ENCODE results near the gene CENPN.

Gene CENPN

GRCh38 chr16:81061871-81062608 is 55.0 kb downstream of the CENPN start:
- Histone ChIP-seq H3K27me3 (replicated peaks) (no peaks in the 10 kb centered on the region), H3K4me3 (ENCODE audit: low read depth, low read length) (no peak overlapping the region), H3K36me3 (replicated peaks) (no peaks in the 10 kb centered on the region), H3K27ac (no peak overlapping the region)
- TF ChIP-seq CTCF (IDR thresholded peaks at IDR 0.05; ENCODE audit: low read depth, low read length, missing control alignments) = no peak
- DNase-seq = no peak
- in situ Hi-C loops (cut with HindIII; ENCODE audit: low pct_ligation_motif_present, low sequenced_read_pairs) = no loop called here

DNA sequence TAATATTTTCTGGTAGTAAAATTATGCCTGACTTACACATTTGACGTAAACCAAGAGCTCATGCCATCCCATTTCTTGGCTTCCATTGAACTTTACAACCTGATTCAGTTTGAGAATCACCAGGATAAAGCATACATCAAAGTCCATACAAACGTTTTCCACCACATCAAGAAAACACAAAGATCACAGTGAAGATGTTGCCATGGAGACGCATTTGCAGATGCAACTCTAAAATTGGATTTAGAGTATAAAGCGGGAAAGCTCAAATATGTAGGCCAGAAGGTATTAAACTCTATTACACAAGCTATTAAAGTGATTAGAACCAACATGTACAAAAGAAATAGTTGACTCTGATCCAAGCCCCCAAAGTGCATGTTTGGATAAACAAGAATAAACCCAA is 59.7 kb downstream of the CENPN start:
- in situ Hi-C loops (cut with HindIII; ENCODE audit: low pct_ligation_motif_present, low sequenced_read_pairs) = no loop called here
- Histone ChIP-seq H3K27me3 (replicated peaks) (no peaks in the 10 kb centered on the region), H3K4me3 (ENCODE audit: low read depth, low read length) (no peak overlapping the region), H3K27ac (no peak overlapping the region), H3K36me3 (replicated peaks) (no peaks in the 10 kb centered on the region)
- no peak for DNase-seq
- TF ChIP-seq CTCF (IDR thresholded peaks at IDR 0.05; ENCODE audit: low read depth, low read length, missing control alignments) = no peak

DNA sequence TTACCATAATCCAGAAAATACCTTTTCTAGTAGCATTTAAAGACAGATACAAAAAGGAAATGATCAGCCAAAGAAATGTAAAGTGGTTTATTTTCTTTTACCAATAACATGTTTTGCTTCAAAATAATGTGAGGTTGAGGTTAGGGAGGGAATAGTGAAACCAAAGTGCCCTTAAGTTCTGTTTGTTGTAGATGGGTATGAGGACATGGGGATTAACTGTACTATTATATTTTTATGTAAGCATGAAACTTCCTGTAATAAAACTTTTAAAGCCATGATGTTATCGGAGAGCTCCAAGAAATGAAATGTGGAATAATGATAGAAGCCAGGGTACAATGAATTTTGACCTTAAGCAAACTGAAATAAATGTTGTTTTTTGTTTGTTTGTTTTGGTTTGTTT is 60.2 kb downstream of the CENPN start:
- H3K27ac ChIP-seq = no peak overlapping the region
- in situ Hi-C loops (cut with HindIII; ENCODE audit: low pct_ligation_motif_present, low sequenced_read_pairs) = no loop called here
- TF ChIP-seq CTCF (IDR thresholded peaks at IDR 0.05; ENCODE audit: low read depth, low read length, missing control alignments) = no peak
- no peaks in the 10 kb centered on the region for H3K27me3 ChIP-seq (replicated peaks)
- no peak for DNase-seq
- H3K4me3 ChIP-seq (ENCODE audit: low read depth, low read length) = no peak overlapping the region
- no peaks in the 10 kb centered on the region for H3K36me3 ChIP-seq (replicated peaks)

DNA sequence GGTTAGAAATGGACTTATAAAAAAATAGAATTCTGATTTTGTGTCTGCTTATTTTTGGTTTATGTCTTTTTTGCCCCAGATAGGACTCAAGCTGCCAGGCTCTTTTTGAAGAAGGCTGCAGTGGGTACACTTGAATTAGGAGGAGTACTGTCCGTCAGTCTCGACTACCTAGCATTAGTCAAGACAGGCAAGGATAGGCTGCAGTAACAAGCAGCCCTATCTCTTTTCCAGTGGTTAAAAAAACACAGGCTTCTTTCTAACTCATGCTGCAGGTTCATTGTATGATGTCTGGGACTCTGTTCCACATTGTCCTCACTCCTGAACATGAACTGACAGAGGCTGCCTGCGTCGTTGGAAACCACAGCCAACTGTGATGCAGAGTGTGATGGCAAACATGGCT is 62.0 kb downstream of the CENPN start:
- Histone ChIP-seq H3K27ac (no peak overlapping the region), H3K27me3 (replicated peaks) (no peaks in the 10 kb centered on the region), H3K36me3 (replicated peaks) (no peaks in the 10 kb centered on the region), H3K4me3 (ENCODE audit: low read depth, low read length) (no peak overlapping the region)
- no peak for DNase-seq
- in situ Hi-C loops (cut with HindIII; ENCODE audit: low pct_ligation_motif_present, low sequenced_read_pairs) = no loop called here
- TF ChIP-seq CTCF (IDR thresholded peaks at IDR 0.05; ENCODE audit: low read depth, low read length, missing control alignments) = no peak

GRCh38 chr16:81070979-81071378 is 64.0 kb downstream of the CENPN start:
- TF ChIP-seq CTCF (IDR thresholded peaks at IDR 0.05; ENCODE audit: low read depth, low read length, missing control alignments) = no peak
- in situ Hi-C loops (cut with HindIII; ENCODE audit: low pct_ligation_motif_present, low sequenced_read_pairs) = no loop called here
- no peak overlapping the region for H3K4me3 ChIP-seq (ENCODE audit: low read depth, low read length)
- no peaks in the 10 kb centered on the region for H3K27me3 ChIP-seq (replicated peaks)
- H3K36me3 ChIP-seq (replicated peaks) = no peaks in the 10 kb centered on the region
- DNase-seq = no peak
- H3K27ac ChIP-seq = no peak overlapping the region

- no peak for TF ChIP-seq CTCF (IDR thresholded peaks at IDR 0.05; ENCODE audit: low read depth, low read length, missing control alignments)
- in situ Hi-C loops (cut with HindIII; ENCODE audit: low pct_ligation_motif_present, low sequenced_read_pairs) = no loop called here
- peak; percentile 7 for DNase-seq
- no peaks in the 10 kb centered on the region for H3K27me3 ChIP-seq (replicated peaks)
- no peaks in the 10 kb centered on the region for H3K36me3 ChIP-seq (replicated peaks)
- H3K27ac ChIP-seq = no peak overlapping the region
- H3K4me3 ChIP-seq (ENCODE audit: low read depth, low read length) = no peak overlapping the region
Observed at GRCh38 chr16:81071805-81072204, 64.8 kb downstream of the CENPN start.

All from brain microvascular endothelial cell (primary cell).